Femur (tissue), 1 donor: ENCODE measurements around the gene C11orf91.
"Not testable (repeated sequence)": the region's sequence is repeated elsewhere in the genome, so short reads cannot be mapped to it uniquely, and the experiment has no call there.

Experiments
- DNase-seq: peaks from one replicate; pipeline ENCODE4 v3.0.0-alpha.2; 2017

Gene C11orf91

DNA sequence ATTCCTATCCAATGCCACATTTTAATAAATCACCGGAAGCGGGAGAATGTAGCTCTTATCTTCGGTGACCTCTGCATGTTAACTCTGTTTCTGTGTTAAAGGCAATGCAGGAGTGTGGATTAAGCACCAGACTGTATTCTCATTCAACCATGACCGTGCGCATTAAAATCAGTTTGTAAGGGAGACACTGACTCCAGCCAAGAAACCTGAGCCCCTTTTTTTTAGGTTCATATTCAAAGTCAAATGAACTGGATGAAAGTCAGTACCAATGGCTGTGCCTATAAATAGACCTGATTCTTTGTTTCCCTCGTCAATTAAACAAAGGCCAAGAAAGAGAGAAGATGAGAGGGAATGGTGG, 32.2 kb downstream of the C11orf91 start:
- no peak for DNase-seq

DNA sequence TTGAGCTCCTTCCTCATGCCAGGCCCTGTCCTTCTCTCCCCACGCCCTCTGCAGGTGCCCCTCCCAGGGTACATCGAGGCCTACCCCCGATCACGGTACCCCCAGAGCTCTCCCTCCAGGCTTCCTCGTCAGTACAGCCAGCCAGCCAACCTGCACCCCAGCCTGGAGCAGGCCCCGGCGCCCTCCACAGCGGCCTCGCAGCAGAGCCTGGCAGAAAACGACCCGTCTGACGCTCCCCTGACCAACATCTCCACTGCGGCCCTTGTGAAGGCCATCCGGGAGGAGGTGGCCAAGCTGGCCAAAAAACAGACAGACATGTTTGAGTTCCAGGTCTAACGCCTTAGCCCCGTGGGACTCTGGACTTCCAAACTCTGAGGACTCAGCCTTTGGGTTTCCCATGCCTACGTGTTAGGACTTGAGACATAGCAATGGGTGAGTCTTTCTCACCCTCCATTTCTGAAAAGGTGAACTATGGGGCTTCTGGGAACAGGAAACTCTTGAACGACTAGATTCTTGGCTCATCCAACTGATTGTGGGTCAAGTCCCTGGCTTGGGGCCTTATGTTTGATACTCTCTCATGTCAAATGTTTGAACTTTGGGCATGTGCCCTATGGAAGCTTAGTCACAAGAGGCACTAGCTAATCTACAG, 32.7 kb downstream of the C11orf91 start:
- no peak for DNase-seq

DNA sequence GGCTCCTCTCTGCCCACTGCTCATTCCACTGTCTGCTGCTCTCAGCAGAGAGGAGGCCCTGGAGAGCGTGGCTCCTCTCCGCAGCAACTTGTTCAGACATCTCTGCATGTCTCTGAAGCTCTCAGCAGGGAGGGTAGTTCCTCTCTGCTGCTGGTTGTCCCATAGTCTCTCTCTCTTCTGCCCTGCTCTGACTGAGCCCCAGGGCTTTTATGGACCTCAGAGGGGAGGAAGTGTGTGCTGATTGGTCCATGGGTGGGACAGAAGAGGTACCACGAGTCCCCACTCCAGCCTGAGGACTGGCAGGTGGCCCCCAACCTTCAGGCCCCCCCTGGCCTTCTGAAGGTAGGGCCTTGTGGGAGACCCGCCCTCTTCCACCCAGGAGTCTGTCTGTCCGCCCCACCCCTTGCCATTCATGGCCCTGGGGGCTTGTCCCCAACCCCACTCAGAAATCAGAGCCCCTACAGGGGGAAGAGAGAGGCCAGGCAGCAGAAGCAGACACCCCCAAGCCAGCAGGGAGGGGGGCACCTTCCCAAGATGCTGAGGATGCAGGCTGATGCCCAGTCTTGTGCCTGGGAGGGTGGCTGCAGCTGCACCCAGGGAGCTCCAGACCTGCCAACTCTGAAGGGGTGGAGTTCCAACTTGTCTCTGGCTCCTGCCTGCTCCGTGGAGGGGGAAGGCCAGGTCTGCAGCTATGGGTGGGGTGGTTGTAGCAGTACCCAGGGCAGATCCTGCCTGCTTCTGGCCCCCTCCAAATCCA, 35.1 kb downstream of the C11orf91 start:
- no peak for DNase-seq

DNA sequence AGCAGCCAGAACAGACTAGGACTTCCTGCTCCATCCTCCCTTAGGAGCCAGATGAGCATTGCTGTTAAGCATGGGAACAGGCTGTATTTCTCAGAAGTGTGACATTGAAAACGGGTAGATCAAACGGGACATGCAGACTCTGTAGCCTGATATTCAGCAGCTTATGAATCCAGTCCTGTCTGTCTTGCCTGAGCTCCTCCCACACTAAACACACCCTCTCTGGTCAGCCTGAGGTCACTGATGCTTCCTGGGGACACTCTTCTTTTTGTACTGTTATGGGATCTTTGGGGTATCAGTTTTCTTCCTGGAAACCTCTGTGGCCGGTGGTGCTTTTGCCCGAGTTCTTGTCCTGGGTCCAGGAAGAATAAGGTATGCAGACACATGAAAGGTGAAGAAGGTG, 35.8 kb downstream of the C11orf91 start:
- no peak for DNase-seq

DNA sequence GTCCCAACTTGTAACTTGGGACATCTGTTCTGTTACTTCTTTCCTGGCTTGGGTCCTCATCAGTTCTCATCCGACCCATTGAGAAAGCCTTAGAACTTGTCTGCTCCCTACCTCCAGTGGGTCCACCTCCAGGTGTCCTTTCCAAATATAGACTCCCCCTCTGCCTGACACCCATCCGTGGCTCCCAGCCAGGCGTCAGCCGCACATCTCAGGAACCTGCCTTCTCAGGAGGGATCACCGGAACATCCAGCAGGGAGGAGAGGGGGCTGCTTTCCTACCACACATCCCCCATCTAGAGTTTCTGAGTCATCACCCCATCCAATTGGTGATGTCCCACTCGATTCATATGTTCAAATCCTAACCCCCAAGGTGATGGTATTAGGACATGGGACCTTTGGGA, 36.5 kb downstream of the C11orf91 start:
- DNase-seq = no peak

- no peak for DNase-seq
Measured at GRCh38 chr11:33663121-33663520, 37.5 kb downstream of the C11orf91 start.

DNA sequence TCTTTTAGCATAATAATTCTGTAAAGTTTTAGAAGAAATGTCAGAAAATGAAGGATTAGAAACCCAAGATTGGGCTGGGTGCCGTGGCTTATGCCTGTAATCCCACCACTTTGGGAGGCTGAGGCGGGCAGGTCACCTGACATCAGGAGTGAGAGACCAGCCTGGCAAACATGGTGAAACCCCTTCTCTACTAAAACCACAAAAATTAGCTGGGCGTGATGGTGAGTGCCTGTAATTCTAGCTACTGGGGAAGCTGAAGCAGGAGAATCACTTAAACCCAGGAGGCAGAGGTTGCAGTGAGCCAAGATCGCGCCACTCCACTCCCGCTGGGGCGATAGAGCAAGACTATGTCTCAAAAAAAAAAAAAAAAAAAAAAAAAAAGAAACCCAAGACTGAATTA, 39.1 kb downstream of the C11orf91 start:
- not testable (repeated sequence) for DNase-seq

- DNase-seq = no peak
Measured at GRCh38 chr11:33660962-33661361, 39.7 kb downstream of the C11orf91 start.

DNA sequence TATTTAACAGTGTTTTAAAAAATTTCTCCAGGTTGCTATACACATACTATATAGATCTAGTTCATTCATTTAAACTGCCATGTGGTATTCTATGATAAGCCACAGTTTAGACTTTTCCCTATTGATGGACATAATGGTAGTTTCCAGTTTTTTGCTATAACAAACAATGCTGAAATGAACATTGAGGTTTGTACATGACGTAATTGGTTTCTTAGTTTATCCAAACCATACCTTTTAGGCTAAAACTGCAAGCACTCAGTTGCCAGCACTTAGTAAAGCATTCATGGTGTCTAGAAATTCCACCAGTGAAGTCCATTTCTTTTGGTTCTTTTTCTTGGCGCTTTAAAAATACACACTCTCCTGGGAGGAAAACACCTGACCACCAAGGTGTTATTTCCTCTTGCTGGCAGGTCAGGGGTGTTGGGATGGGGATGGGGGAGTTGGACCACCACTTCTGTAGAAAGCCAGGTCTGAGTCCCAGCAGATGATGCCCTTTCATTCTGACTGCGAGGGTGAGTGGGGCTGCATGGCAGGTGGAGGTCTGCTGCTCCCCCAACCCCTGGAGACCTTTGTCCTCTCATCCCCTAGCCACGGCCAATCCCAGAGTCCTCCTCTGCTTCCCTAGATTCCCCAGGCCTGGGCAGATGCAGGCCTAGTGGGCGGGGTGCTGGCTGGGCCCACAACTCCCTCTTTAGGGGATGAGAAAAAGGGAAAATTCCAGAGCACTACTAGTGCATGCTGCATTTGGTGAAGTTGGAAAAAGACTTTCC, 41.1 kb downstream of the C11orf91 start:
- no peak for DNase-seq

DNA sequence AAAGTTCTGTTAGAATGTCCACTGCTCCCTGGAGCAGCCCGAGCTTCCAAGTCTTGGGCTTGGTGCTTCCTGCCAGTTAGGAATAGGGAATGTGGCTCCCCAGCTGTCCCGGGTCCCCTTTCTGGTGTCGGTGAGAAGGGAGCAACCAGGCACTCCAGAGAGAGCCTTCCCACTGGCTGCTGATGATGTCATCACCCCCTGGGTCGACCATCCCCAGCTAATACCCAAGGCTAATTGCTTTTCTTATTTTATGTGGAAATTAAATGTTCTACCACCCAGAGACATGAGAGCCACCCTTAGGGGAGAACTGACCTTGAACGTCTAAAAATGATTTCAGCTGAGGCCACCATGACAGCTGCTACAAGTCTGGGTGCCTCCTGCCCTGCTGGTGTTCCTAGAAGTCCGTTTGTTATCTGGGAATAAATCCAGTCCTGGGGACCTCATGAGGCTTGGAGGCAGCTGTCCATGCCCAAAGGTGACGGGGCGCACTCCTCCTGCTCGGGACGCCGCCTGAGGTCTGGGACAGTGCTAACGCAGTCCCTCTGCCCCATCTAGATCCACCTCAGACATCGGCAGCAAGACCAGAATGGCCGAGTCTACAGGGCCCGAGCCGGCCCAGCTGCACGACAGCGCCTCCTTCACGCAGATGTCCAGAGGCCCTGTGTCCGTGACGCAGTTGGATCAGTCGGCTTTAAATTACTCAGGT, 42.3 kb downstream of the C11orf91 start:
- no peak for DNase-seq

DNA sequence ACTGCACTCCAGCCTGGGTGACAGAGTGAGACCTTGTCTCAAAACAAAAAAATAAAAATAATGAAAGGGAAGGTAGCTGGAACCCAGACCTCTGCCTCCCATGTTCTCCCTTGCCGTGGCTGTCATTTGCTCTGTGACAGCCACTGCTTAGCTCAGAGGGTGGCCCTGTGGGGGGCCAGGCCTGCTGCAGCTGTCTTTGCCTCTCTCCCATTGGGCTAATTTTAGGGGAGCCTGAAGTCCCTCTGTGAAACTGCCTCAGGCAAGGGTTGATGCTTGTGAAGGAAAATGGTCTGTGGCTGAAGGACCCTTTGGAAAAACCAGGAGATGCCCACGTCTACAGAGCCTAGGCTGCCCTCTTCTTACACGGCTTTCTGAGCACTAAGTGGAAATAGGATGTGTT, 42.9 kb downstream of the C11orf91 start:
- DNase-seq = no peak

DNA sequence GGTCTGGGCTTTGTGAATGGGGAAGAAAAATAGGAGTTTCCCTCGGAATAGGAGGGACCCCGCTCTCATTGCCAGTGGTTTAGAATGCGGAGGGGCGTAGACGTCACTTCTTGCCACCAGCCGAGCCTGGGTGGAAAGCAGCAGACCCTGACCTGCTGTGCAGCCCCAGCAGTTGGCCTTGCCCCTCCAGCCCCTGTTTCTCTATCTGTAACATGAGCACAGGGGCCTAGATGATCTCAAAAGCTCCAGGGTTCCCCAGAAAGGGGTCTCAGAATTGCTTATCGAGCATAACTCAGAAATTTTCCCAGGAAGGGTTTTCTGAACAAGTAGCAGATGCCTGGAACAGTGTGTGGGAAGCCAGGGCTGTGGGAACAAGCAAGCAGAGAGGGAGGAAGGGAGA, 43.9 kb downstream of the C11orf91 start:
- no peak for DNase-seq

DNA sequence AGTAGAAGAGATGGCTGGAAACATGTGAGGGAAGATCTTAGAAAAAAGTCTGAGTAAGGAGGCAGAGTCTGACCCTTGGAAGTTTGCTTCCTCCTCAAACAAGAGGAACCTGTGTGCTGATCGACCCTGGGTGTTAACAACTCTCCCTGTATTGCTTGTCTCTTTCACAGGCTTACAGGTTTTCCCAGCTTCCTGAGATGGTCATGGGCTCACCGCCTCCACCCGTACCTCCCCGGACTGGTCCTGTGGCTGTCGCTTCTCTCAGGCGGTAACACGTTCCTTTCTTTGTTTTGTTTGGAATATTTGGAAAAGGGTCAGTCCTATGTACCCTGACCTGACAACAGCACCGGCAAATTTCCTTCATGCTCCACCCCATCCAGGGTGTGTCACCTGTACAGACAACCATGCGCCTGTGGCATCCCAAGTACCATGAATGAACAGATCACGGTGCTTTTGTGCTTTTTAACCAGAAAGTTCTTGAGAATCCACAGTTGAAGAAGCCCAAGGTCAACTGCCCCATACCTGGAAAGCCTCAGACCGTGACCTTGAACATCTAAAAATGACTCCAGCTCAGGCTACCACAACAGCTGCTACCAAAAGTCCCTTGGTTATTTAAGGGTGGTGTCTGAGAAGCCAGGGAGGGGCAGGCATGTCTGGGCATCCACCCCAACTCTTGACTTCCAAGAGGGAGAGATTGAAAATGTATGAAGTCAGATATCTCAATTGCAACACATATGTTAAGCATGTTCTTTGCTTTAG, 44.6 kb downstream of the C11orf91 start:
- no peak for DNase-seq

- DNase-seq = no peak
Measured at GRCh38 chr11:33654594-33654993, 46.0 kb downstream of the C11orf91 start.

DNA sequence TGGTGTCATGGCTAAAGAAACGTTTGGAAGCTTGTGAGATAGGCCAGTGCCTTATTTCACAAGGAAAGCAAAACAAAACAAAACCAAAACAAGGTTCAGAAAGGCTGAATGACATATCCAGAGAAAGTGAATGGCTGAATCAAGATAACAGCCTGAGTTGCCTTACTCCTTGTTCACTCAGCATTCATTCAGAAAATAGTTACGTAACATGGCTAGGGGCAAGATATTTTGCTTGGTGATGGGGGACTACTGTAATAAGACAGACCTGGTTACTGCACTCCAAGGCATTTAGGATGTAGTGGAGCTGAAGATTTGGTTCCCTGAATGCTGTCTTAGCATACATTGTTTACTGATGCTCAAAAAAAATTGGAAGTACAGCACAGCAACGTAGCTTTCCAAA, 47.7 kb downstream of the C11orf91 start:
- no peak for DNase-seq

GRCh38 chr11:33652431-33652830, 48.2 kb downstream of the C11orf91 start:
- no peak for DNase-seq

GRCh38 chr11:33651990-33652389, 48.6 kb downstream of the C11orf91 start:
- no peak for DNase-seq

DNA sequence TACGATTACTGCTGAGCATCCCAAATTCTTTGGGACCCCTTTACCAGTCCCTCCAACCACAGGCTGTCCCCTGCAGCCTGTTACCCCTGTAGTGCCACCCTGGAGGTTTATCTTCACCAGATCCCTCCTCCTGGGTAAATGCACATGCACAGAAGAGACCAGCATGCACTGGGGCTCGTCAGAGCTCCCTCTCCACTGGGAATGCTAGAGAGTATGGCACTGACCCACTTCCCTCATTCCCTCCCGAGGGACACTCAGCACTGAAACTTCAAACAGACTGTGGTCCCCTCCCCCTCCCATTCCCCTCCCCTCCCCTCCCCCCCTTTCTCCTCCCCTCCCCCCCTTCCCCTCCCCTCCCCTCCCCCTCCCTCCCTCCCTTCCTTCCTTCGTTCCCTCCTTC, 49.1 kb downstream of the C11orf91 start:
- no peak for DNase-seq

DNA sequence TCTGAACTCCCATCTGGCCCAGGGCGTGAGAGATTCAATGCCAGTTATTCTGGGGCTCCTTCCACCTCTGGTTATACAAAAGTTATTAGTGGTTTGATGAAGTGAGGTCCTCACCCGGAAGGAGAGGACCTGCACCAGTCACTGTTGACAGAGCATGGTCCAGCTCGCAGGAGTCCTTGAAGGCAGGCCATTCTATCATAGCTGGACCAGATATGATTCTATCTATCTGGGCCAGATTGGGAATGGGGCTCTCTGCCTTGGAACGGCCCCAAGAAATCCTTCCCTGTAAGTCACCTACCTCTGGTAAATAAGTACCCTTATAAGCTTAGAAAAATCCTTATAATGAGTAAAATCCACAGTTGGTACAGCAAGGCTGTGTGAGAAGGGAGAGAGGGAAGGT, 50.7 kb downstream of the C11orf91 start:
- no peak for DNase-seq
